K562 (cell line): ENCODE measurements around the gene INCA1. TPM values are rescaled to one million over a fixed set of nuclear protein-coding genes. Genes with fewer than 3 reads are reported as not detected.

Experiments used
- ARHGAP35 ChIP-seq: fragments of 450-650 bp; IDR thresholded peaks from 2 replicates; pipeline ENCODE4 v1.6.1; 2018; ENCODE audit not compliant: partially characterized antibody
- ATF7 ChIP-seq: fragments of 450-650 bp; IDR thresholded peaks from 2 replicates; pipeline ENCODE4 v1.7.1; 2014; ENCODE audit warnings: mild to moderate bottlenecking, moderate library complexity
- CREB3 ChIP-seq: fragments of 450-650 bp; conservative IDR thresholded peaks from 2 replicates; pipeline ENCODE4 v1.6.1; 2016; ENCODE audit warnings: missing genetic modification characterization, low read depth, mild to moderate bottlenecking, missing compliant biosample characterization, moderate library complexity
- ETV6 ChIP-seq, 3 experiments: fragments of 150-350 bp in 1 of 3; sonication (generic) in 1 of 3; formaldehyde crosslinking in 1 of 3; IDR thresholded peaks; 2 replicates each; pipeline versions ENCODE4 v1.6.1 to v1.8.0; 2014 to 2022; ENCODE audit warnings: borderline replicate concordance in 2 of 3, low read depth in 2 of 3, antibody characterized with exemption in 1 of 3, low read length in 1 of 3, mild to moderate bottlenecking in 1 of 3, missing genetic modification reagents in 1 of 3
- HCFC1 ChIP-seq: IDR thresholded peaks from 2 replicates; pipeline ENCODE4 v1.6.1; 2012; ENCODE audit warnings: low read depth, low read length, improper control_type of control experiment
- HOXB6 ChIP-seq: fragments of 250-450 bp; sonication (Bioruptor Pico); IDR thresholded peaks from 2 replicates; pipeline ENCODE4 v1.5.1; 2022; ENCODE audit warnings: mild to moderate bottlenecking, borderline replicate concordance
- MBD1 ChIP-seq: fragments of 250-450 bp; sonication (Bioruptor Pico); IDR thresholded peaks from 2 replicates; pipeline ENCODE4 v1.8.0; 2022; ENCODE audit warnings: inconsistent platforms
- MCM5 ChIP-seq: fragments of 450-650 bp; IDR thresholded peaks from 2 replicates; pipeline ENCODE4 v1.6.1; 2016; ENCODE audit warnings: low read depth
- NCOA6 ChIP-seq: fragments of 450-650 bp; IDR thresholded peaks from 2 replicates; pipeline ENCODE4 v1.6.1; 2017; ENCODE audit warnings: mild to moderate bottlenecking
- NR4A1 ChIP-seq, 2 experiments: fragments of 250-450 bp in 1 of 2; fragments of 450-650 bp in 1 of 2; sonication (Bioruptor Pico) in 1 of 2; IDR thresholded peaks; 2 replicates each; pipeline versions ENCODE4 v1.4.0 to v1.6.1; 2016 to 2020; ENCODE audit warnings: mild to moderate bottlenecking in 2 of 2, missing compliant biosample characterization in 1 of 2, missing genetic modification characterization in 1 of 2, moderate library complexity in 1 of 2
- POLR2B ChIP-seq: fragments of 450-650 bp; IDR thresholded peaks from 2 replicates; pipeline ENCODE4 v1.6.1; 2018; ENCODE audit warnings: low read depth; ENCODE audit not compliant: partially characterized antibody
- SNAPC5 ChIP-seq: fragments of 250-450 bp; sonication (Bioruptor Pico); IDR thresholded peaks from 2 replicates; pipeline ENCODE4 v1.8.0; 2021; ENCODE audit warnings: moderate library complexity, mild to moderate bottlenecking, inconsistent platforms
- STAG1 ChIP-seq: sonication (generic); formaldehyde crosslinking; IDR thresholded peaks from 2 replicates; pipeline ENCODE4 v1.5.0; 2020; ENCODE audit warnings: missing genetic modification reagents, borderline replicate concordance
- ZBED1 ChIP-seq: IDR thresholded peaks from 2 replicates; pipeline ENCODE4 v1.6.1; 2014
- ZBTB8A ChIP-seq: fragments of 450-650 bp; IDR thresholded peaks from 2 replicates; pipeline ENCODE4 v1.6.1; 2018; ENCODE audit warnings: mild to moderate bottlenecking, moderate library complexity; ENCODE audit not compliant: partially characterized antibody
- ZC3H8 ChIP-seq: fragments of 450-650 bp; IDR thresholded peaks from 2 replicates; pipeline ENCODE4 v1.6.1; 2017
- ZFPM2 ChIP-seq: fragments of 250-450 bp; sonication (Bioruptor Pico); IDR thresholded peaks from 2 replicates; pipeline ENCODE4 v1.5.1; 2022; ENCODE audit warnings: mild to moderate bottlenecking
- ZNF253 ChIP-seq: fragments of 250-450 bp; sonication (Bioruptor Pico); conservative IDR thresholded peaks from 2 replicates; pipeline ENCODE4 v1.6.1; 2021; ENCODE audit warnings: mild to moderate bottlenecking
- ZNF354B ChIP-seq: fragments of 250-450 bp; sonication (Bioruptor Pico); IDR thresholded peaks from 2 replicates; pipeline ENCODE4 v1.4.0; 2020
- ZNF584 ChIP-seq: fragments of 200-800 bp; sonication (Bioruptor generic); IDR thresholded peaks from 2 replicates; pipeline ENCODE4 v1.6.1; 2016; ENCODE audit warnings: low read depth, mild to moderate bottlenecking, missing genetic modification characterization, missing compliant biosample characterization
- ZNF592 ChIP-seq: fragments of 450-650 bp; IDR thresholded peaks from 2 replicates; pipeline ENCODE4 v1.6.1; 2017; ENCODE audit warnings: antibody characterized with exemption, mild to moderate bottlenecking
- polyA plus RNA-seq, 8 experiments: library from polyadenylated mRNA; depleted of rRNA in 4 of 8; stranded (reverse) in 5 of 8; unstranded in 3 of 8; fragments of >200 nt; fragmentation: Nextera tagmentation in 2 of 8; fragmentation: Illumina TruSeq in 1 of 8; extraction: Ambion mirVana in 2 of 8; extraction: Trizol in 1 of 8; gene quantifications; 2 replicates each; pipeline versions ENCODE4 v1.2.1 to v1.2.3, GENCODE V29; 2011 to 2014; ENCODE audit warnings: inconsistent platforms in 1 of 8, missing spikeins in 1 of 8
- total RNA-seq, 7 experiments: library from RNA; depleted of rRNA in 6 of 7; stranded (reverse); fragments of >200 nt in 6 of 7; fragmentation: Illumina TruSeq in 2 of 7; extraction: Trizol in 2 of 7; gene quantifications; 2 replicates each; pipeline versions ENCODE4 v1.2.1 to v1.2.3, GENCODE V29; 2011 to 2021; ENCODE audit warnings: low replicate concordance in 1 of 7

Gene INCA1
- total and polyA plus RNA-seq, 9 of the 15 experiments (the other 6 are each of a cell fraction or from before 2014, with no cell fraction given) = 0.08 to 0.50 (median 0.13) TPM; not detected in 4

GRCh38 chr17:4939796-4940554 is 57.3 kb downstream of the INCA1 start, which contains the start of the genes RNF167 and SLC25A11 (continued):
- TF ChIP-seq ZNF592 = no peak
- TF ChIP-seq ATF7 = no peak; the same call in 1 of the 2 replicates
- no peak for TF ChIP-seq MCM5
- no peak for TF ChIP-seq ZFPM2 (CRISPR knock-in tag)
- TF ChIP-seq ZNF253 (CRISPR knock-in tag) = no peak
- no peak for TF ChIP-seq ZNF584 (CRISPR knock-in tag)
- TF ChIP-seq ZBED1 = 0 out of 2 replicates have a peak, but pooled peaks have one; percentile 14
- TF ChIP-seq ZC3H8 = no peak
- TF ChIP-seq SNAPC5 (CRISPR knock-in tag) = no peak
- peak; percentile 8; the same call in 1 of the 2 replicates for TF ChIP-seq HCFC1
- no peak for TF ChIP-seq MBD1 (CRISPR knock-in tag)
- TF ChIP-seq ZBTB8A = no peak
- TF ChIP-seq HOXB6 (CRISPR knock-in tag) = no peak
- TF ChIP-seq ARHGAP35 = peak; percentile 98
- no peak for TF ChIP-seq ETV6 (IDR thresholded peaks at IDR 0.05; ENCODE audit: borderline replicate concordance in 1 of 2, low read depth in 2 of 2, low read length in 1 of 2)
- TF ChIP-seq ETV6 (CRISPR knock-in tag; IDR thresholded peaks at IDR 0.05; ENCODE audit: borderline replicate concordance) = no peak
- no peak for TF ChIP-seq NCOA6
- TF ChIP-seq STAG1 = no peak
- TF ChIP-seq POLR2B = peak; percentile 18
- no peak for TF ChIP-seq NR4A1 (CRISPR knock-in tag; IDR thresholded peaks at IDR 0.05)
- 0 out of 2 replicates have a peak, but pooled peaks have one; percentile 63 for TF ChIP-seq NR4A1 (tag; IDR thresholded peaks at IDR 0.05)
- no peak for TF ChIP-seq CREB3 (tag)
- TF ChIP-seq ZNF354B (CRISPR knock-in tag) = no peak
